Liver (tissue), 9 donors: ENCODE results near the gene CCDC192. TPM values are rescaled to one million over a fixed set of nuclear protein-coding genes. Genes with fewer than 3 reads are reported as not detected.

Source experiments
- DNase-seq: peaks from one replicate; pipeline ENCODE4 v3.0.0-alpha.2; 2017; ENCODE audit warnings: low spot score
- H3K27ac ChIP-seq, 2 donors: one replicate each; pipeline ENCODE4 v1.7.0; 2013; ENCODE audit warnings: inconsistent platforms in 2 of 2, low read length in 2 of 2, control low read depth in 1 of 2, low read depth in 1 of 2, mild to moderate bottlenecking in 1 of 2
- H3K27me3 ChIP-seq, 4 donors: one replicate each; pipeline versions ENCODE4 v1.6.1 to v1.7.0; 2013; ENCODE audit warnings: low read length in 3 of 4, inconsistent platforms in 1 of 4, mild to moderate bottlenecking in 1 of 4, moderate library complexity in 1 of 4; ENCODE audit not compliant: control insufficient read depth in 4 of 4, insufficient read depth in 4 of 4
- H3K36me3 ChIP-seq, 4 donors: one replicate each; pipeline versions ENCODE4 v1.6.1 to v1.7.0; 2013; ENCODE audit warnings: low read length in 3 of 4, mild to moderate bottlenecking in 3 of 4, low read depth in 1 of 4, moderate library complexity in 1 of 4; ENCODE audit not compliant: control insufficient read depth in 4 of 4, insufficient read depth in 3 of 4
- H3K4me1 ChIP-seq, 4 donors: one replicate each; pipeline versions ENCODE4 v1.6.1 to v1.7.0; 2013; ENCODE audit warnings: low read length in 3 of 4, mild to moderate bottlenecking in 3 of 4, moderate library complexity in 1 of 4; ENCODE audit not compliant: control insufficient read depth in 4 of 4, insufficient read depth in 4 of 4
- H3K4me3 ChIP-seq, 3 donors: one replicate each; pipeline versions ENCODE4 v1.6.1 to v1.7.0; 2013; ENCODE audit warnings: low read length in 3 of 3, control low read depth in 1 of 3, low read depth in 1 of 3, mild to moderate bottlenecking in 1 of 3
- H3K9ac ChIP-seq, 2 donors: one replicate each; pipeline ENCODE4 v1.7.0; 2013; ENCODE audit warnings: low read length in 2 of 2, mild to moderate bottlenecking in 2 of 2, moderate library complexity in 2 of 2, control low read depth in 1 of 2, low read depth in 1 of 2
- H3K9me3 ChIP-seq, 4 donors: one replicate each; pipeline versions ENCODE4 v1.6.1 to v1.7.0; 2013; ENCODE audit warnings: low read length in 3 of 4; ENCODE audit not compliant: control insufficient read depth in 4 of 4
- EGR1 ChIP-seq, 2 donors: IDR thresholded peaks; 2 replicates each; pipeline ENCODE4 v1.6.1; 2016 to 2018; ENCODE audit warnings: antibody characterized with exemption in 2 of 2, low read depth in 2 of 2
- FOXA1 ChIP-seq: IDR thresholded peaks from 2 replicates; pipeline ENCODE4 v1.6.1; 2016; ENCODE audit warnings: antibody characterized with exemption
- FOXA2 ChIP-seq: IDR thresholded peaks from 2 replicates; pipeline ENCODE4 v1.6.1; 2016; ENCODE audit warnings: antibody characterized with exemption
- GABPA ChIP-seq, 2 donors: IDR thresholded peaks in 1 of 2; conservative IDR thresholded peaks in 1 of 2; 2 replicates each; pipeline ENCODE4 v1.6.1; 2016; ENCODE audit warnings: antibody characterized with exemption in 2 of 2, mild to moderate bottlenecking in 1 of 2, moderate library complexity in 1 of 2
- HNF4A ChIP-seq, 2 donors: conservative IDR thresholded peaks; 2 replicates each; pipeline ENCODE4 v1.6.1; 2016; ENCODE audit warnings: antibody characterized with exemption in 2 of 2, mild to moderate bottlenecking in 2 of 2
- HNF4G ChIP-seq: IDR thresholded peaks from 2 replicates; pipeline ENCODE4 v1.6.1; 2016; ENCODE audit warnings: antibody characterized with exemption
- JUND ChIP-seq, 2 donors: IDR thresholded peaks; 2 replicates each; pipeline ENCODE4 v1.6.1; 2016; ENCODE audit warnings: antibody characterized with exemption in 2 of 2
- NR2F2 ChIP-seq: IDR thresholded peaks from 2 replicates; pipeline ENCODE4 v1.6.1; 2016; ENCODE audit warnings: antibody characterized with exemption
- RAD21 ChIP-seq, 2 donors: IDR thresholded peaks; 2 replicates each; pipeline ENCODE4 v1.6.1; 2016; ENCODE audit warnings: antibody characterized with exemption in 2 of 2, mild to moderate bottlenecking in 2 of 2
- RXRA ChIP-seq, 2 donors: IDR thresholded peaks; 2 replicates each; pipeline ENCODE4 v1.6.1; 2017 to 2018; ENCODE audit warnings: antibody characterized with exemption in 2 of 2, mild to moderate bottlenecking in 1 of 2
- SP1 ChIP-seq: IDR thresholded peaks from 2 replicates; pipeline ENCODE4 v1.6.1; 2018; ENCODE audit warnings: antibody characterized with exemption, mild to moderate bottlenecking
- TAF1 ChIP-seq: conservative IDR thresholded peaks from 2 replicates; pipeline ENCODE4 v1.6.1; 2016; ENCODE audit warnings: antibody characterized with exemption, mild to moderate bottlenecking
- YY1 ChIP-seq: IDR thresholded peaks from 2 replicates; pipeline ENCODE4 v1.6.1; 2016; ENCODE audit warnings: antibody characterized with exemption, mild to moderate bottlenecking
- WGBS: extraction: QIAGEN DNeasy Blood & Tissue Kit; methylation state at CpG from one replicate; pipeline ENCODE4 v1.1.7; 2013; 5-methylcytosine and 5-hydroxymethylcytosine counted together
- polyA plus RNA-seq, 2 donors: library from polyadenylated mRNA; stranded (reverse) in 1 of 2; unstranded in 1 of 2; fragments of 200-250 nt in 1 of 2; fragments of >200 nt in 1 of 2; fragmentation: Nextera tagmentation in 1 of 2; extraction: Ambion mirVana in 1 of 2; gene quantifications; one replicate each; pipeline versions ENCODE4 v1.2.1 to v1.2.3, GENCODE V29; 2013 to 2015
- total RNA-seq, 2 donors: library from RNA; depleted of rRNA; stranded (reverse); fragments of >200 nt; gene quantifications; one replicate each; pipeline ENCODE4 v1.2.3, GENCODE V29; 2014
- TF ChIP-seq, protein P1 (sequence below): fragments of 150-350 bp; IDR thresholded peaks from 2 replicates; pipeline ENCODE4 v1.5.1; 2017; ENCODE audit warnings: improper control_type of control experiment, low read depth, low read length; ENCODE audit not compliant: missing input control
- TF ChIP-seq, protein P2 (sequence below): IDR thresholded peaks from 2 replicates; pipeline ENCODE4 v1.6.1; 2016; ENCODE audit warnings: antibody characterized with exemption
- TF ChIP-seq, protein P3 (sequence below): IDR thresholded peaks from 2 replicates; pipeline ENCODE4 v1.6.1; 2016; ENCODE audit warnings: antibody characterized with exemption, mild to moderate bottlenecking
- TF ChIP-seq, protein P4 (sequence below): IDR thresholded peaks from 2 replicates; pipeline ENCODE4 v1.6.1; 2016; ENCODE audit warnings: antibody characterized with exemption
- TF ChIP-seq, protein P5 (sequence below): IDR thresholded peaks from 2 replicates; pipeline ENCODE4 v1.6.1; 2016; ENCODE audit warnings: antibody characterized with exemption
- donor health status: healthy.
- donor health status: healthy.
- donor health status: healthy.
- donor health status: healthy.
- donor health status: healthy.

Gene CCDC192
- total and polyA plus RNA-seq, 4 donors = not detected

DNA sequence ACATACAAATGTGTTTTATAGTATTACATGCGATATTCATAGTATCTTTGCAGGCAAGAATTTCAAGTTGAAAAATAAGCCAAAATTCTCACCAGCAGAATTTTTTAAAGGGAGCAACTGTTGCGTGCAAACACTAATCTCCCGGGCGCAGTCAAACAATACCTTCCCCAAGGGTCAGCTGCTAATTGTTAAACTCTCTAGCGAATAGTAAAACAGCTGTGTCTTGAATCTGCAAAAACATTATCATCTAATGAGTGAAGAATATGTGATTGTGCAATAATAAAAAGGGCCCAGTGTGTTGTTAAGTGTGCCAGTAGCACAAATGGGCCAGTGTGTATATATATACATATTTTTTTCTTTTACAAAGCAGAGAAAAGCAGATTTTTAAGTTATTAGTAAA is 131.4 kb downstream of the CCDC192 start:
- TF ChIP-seq RAD21 (IDR thresholded peaks at IDR 0.05) = no peak
- TF ChIP-seq, protein P1, sequence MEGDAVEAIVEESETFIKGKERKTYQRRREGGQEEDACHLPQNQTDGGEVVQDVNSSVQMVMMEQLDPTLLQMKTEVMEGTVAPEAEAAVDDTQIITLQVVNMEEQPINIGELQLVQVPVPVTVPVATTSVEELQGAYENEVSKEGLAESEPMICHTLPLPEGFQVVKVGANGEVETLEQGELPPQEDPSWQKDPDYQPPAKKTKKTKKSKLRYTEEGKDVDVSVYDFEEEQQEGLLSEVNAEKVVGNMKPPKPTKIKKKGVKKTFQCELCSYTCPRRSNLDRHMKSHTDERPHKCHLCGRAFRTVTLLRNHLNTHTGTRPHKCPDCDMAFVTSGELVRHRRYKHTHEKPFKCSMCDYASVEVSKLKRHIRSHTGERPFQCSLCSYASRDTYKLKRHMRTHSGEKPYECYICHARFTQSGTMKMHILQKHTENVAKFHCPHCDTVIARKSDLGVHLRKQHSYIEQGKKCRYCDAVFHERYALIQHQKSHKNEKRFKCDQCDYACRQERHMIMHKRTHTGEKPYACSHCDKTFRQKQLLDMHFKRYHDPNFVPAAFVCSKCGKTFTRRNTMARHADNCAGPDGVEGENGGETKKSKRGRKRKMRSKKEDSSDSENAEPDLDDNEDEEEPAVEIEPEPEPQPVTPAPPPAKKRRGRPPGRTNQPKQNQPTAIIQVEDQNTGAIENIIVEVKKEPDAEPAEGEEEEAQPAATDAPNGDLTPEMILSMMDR = no peak
- no peak for TF ChIP-seq HNF4G
- TF ChIP-seq GABPA (IDR thresholded peaks at IDR 0.05 in 1 of 2, conservative IDR thresholded peaks at IDR 0.05 in 1 of 2) = no peak
- TF ChIP-seq JUND (IDR thresholded peaks at IDR 0.05) = no peak
- no peak for TF ChIP-seq EGR1 (IDR thresholded peaks at IDR 0.05; ENCODE audit: low read depth in 2 of 2)
- TF ChIP-seq, protein P2, sequence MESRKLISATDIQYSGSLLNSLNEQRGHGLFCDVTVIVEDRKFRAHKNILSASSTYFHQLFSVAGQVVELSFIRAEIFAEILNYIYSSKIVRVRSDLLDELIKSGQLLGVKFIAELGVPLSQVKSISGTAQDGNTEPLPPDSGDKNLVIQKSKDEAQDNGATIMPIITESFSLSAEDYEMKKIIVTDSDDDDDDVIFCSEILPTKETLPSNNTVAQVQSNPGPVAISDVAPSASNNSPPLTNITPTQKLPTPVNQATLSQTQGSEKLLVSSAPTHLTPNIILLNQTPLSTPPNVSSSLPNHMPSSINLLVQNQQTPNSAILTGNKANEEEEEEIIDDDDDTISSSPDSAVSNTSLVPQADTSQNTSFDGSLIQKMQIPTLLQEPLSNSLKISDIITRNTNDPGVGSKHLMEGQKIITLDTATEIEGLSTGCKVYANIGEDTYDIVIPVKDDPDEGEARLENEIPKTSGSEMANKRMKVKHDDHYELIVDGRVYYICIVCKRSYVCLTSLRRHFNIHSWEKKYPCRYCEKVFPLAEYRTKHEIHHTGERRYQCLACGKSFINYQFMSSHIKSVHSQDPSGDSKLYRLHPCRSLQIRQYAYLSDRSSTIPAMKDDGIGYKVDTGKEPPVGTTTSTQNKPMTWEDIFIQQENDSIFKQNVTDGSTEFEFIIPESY = no peak
- TF ChIP-seq, protein P3, sequence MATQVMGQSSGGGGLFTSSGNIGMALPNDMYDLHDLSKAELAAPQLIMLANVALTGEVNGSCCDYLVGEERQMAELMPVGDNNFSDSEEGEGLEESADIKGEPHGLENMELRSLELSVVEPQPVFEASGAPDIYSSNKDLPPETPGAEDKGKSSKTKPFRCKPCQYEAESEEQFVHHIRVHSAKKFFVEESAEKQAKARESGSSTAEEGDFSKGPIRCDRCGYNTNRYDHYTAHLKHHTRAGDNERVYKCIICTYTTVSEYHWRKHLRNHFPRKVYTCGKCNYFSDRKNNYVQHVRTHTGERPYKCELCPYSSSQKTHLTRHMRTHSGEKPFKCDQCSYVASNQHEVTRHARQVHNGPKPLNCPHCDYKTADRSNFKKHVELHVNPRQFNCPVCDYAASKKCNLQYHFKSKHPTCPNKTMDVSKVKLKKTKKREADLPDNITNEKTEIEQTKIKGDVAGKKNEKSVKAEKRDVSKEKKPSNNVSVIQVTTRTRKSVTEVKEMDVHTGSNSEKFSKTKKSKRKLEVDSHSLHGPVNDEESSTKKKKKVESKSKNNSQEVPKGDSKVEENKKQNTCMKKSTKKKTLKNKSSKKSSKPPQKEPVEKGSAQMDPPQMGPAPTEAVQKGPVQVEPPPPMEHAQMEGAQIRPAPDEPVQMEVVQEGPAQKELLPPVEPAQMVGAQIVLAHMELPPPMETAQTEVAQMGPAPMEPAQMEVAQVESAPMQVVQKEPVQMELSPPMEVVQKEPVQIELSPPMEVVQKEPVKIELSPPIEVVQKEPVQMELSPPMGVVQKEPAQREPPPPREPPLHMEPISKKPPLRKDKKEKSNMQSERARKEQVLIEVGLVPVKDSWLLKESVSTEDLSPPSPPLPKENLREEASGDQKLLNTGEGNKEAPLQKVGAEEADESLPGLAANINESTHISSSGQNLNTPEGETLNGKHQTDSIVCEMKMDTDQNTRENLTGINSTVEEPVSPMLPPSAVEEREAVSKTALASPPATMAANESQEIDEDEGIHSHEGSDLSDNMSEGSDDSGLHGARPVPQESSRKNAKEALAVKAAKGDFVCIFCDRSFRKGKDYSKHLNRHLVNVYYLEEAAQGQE = no peak
- TF ChIP-seq NR2F2 = no peak
- no peak for TF ChIP-seq SP1
- TF ChIP-seq YY1 = no peak
- TF ChIP-seq, protein P4, sequence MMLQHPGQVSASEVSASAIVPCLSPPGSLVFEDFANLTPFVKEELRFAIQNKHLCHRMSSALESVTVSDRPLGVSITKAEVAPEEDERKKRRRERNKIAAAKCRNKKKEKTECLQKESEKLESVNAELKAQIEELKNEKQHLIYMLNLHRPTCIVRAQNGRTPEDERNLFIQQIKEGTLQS = no peak
- TF ChIP-seq FOXA2 = no peak
- no peak for TF ChIP-seq HNF4A (conservative IDR thresholded peaks at IDR 0.05)
- TF ChIP-seq, protein P5, sequence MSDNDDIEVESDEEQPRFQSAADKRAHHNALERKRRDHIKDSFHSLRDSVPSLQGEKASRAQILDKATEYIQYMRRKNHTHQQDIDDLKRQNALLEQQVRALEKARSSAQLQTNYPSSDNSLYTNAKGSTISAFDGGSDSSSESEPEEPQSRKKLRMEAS = no peak
- TF ChIP-seq RXRA (IDR thresholded peaks at IDR 0.05) = no peak
- no peak for TF ChIP-seq TAF1
- TF ChIP-seq FOXA1 = no peak
- Histone ChIP-seq H3K36me3 (peaks cover 0 to 1% (median 0%) of the 10 kb centered on the region in 4 donors), H3K27ac (no peak overlapping the region), H3K9ac (no peak overlapping the region), H3K4me1 (no peaks in the 10 kb centered on the region), H3K27me3 (no peaks in the 10 kb centered on the region), H3K9me3 (peaks cover 0 to 2% (median 0%) of the 10 kb centered on the region in 4 donors), H3K4me3 (no peak overlapping the region)
- WGBS = 76% methylated on average over 5 of the region's 5 CpGs
- DNase-seq = no peak
